HG03045 (cell line): ENCODE results near the gene KCNN2.

Experiments used
- ATAC-seq: cut with Tn5 transposase; IDR thresholded peaks from one replicate; pipeline ENCODE4 v1.9.1; 2021; ENCODE audit warnings: mild to moderate bottlenecking, moderate library complexity; ENCODE audit not compliant: unreplicated experiment

Gene KCNN2

GRCh38 chr5:114477816-114478334 is 116.0 kb downstream of the KCNN2 start:
- no peak for ATAC-seq

- no peak for ATAC-seq
These were observed 138.9 kb downstream of the KCNN2 start for GRCh38 chr5:114500756-114501155.

GRCh38 chr5:114504560-114504959 is 142.7 kb downstream of the KCNN2 start:
- ATAC-seq = no peak

- ATAC-seq = no peak
These were observed 162.4 kb downstream of the KCNN2 start for GRCh38 chr5:114524221-114524620.

GRCh38 chr5:114544561-114544960 is 182.7 kb downstream of the KCNN2 start:
- ATAC-seq = no peak
